Ovary (tissue), 9 donors: ENCODE results near the gene UGT1A4. TPM values are rescaled to one million over a fixed set of nuclear protein-coding genes. Genes with fewer than 3 reads are reported as not detected.
"Not testable (repeated sequence)": the region's sequence is repeated elsewhere in the genome, so short reads cannot be mapped to it uniquely, and the experiment has no call there.

Experiments
- DNase-seq, 5 donors: peaks; one replicate each; pipeline ENCODE4 v3.0.0-alpha.2; 2019 to 2020
- H3K27ac ChIP-seq, 2 donors: fragments of 200-600 bp; one replicate each; pipeline versions ENCODE4 v1.5.1 to v1.8.0; 2019 to 2022
- H3K27me3 ChIP-seq: fragments of 200-600 bp; one replicate; pipeline ENCODE4 v1.8.0; 2022
- H3K36me3 ChIP-seq: fragments of 200-600 bp; sonication (generic); one replicate; pipeline ENCODE4 v1.5.1; 2019
- H3K4me1 ChIP-seq: one replicate; pipeline ENCODE4 v1.8.1; 2013; ENCODE audit warnings: mild to moderate bottlenecking, moderate library complexity; ENCODE audit not compliant: insufficient read depth
- H3K4me3 ChIP-seq: fragments of 200-600 bp; sonication (generic); one replicate; pipeline ENCODE4 v1.5.1; 2017
- H3K9me3 ChIP-seq, 2 donors: fragments of 200-600 bp in 1 of 2; sonication (generic) in 1 of 2; one replicate each; pipeline versions ENCODE4 v1.5.1 to v1.8.1; 2013 to 2019; ENCODE audit warnings: mild to moderate bottlenecking in 1 of 2, moderate library complexity in 1 of 2
- CTCF ChIP-seq, 3 donors: fragments of 450-650 bp in 2 of 3; fragments of 200-600 bp in 1 of 3; IDR thresholded peaks; one replicate each; pipeline versions ENCODE4 v1.5.1 to v1.8.0; 2016 to 2022; ENCODE audit warnings: antibody characterized with exemption in 3 of 3, mild to moderate bottlenecking in 1 of 3
- EP300 ChIP-seq: sonication (generic); formaldehyde crosslinking; IDR thresholded peaks from one replicate; pipeline ENCODE4 v1.6.1; 2017; ENCODE audit warnings: antibody characterized with exemption
- POLR2A ChIP-seq: fragments of 450-650 bp; IDR thresholded peaks from one replicate; pipeline ENCODE4 v1.6.1; 2017; ENCODE audit warnings: antibody characterized with exemption, mild to moderate bottlenecking, moderate library complexity
- WGBS, 3 donors: extraction: QIAGEN DNeasy Blood & Tissue Kit in 1 of 3; methylation state at CpG; one replicate each; pipeline versions ENCODE4 v1.1.5 to v1.1.7; 2013 to 2017; 5-methylcytosine and 5-hydroxymethylcytosine counted together
- intact Hi-C, 4 donors: fragments of 100-400 bp; cut with DNase I; formaldehyde crosslinking; loops; one replicate each; pipeline versions ENCODE4 v1.11.0 to v1.15.1; 2022 to 2023
- polyA plus RNA-seq, 2 donors: library from polyadenylated mRNA; stranded (reverse); fragments of 200-250 nt in 1 of 2; fragments of 350-450 nt in 1 of 2; fragmentation: Illumina TruSeq in 1 of 2; extraction: RNeasy Lipid Tissue Mini Kit (QIAGEN cat#74804) in 1 of 2; gene quantifications; one replicate each; pipeline ENCODE4 v1.2.3, GENCODE V29; 2013 to 2014
- total RNA-seq, 7 donors: library from RNA; depleted of rRNA in 2 of 7; stranded (reverse); fragments of >200 nt in 2 of 7; fragmentation: NEBNext Ultra II Directional in 3 of 7; extraction: Animal tissue kit (Norgen Biotek cat#: 25700) in 3 of 7; gene quantifications; one replicate each; pipeline versions ENCODE4 v1.1.0 to v1.2.4, GENCODE V29; 2016 to 2023
- donor health status: DM: no; HTN: no; CAD: no; lungs with moderate emphysema.
- donor health status: DM: no; HTN: no; CAD: no.
- donor health status: Bipolar disorder and iron deficiency.
- donor health status: DM: yes; HTN: yes; CAD: no.
- donor health status: DM: no; HTN: no; CAD: no.
- donor health status: DM: yes; HTN: yes; CAD: no.

UGT1A4 gene
- total and polyA plus RNA-seq, 9 donors: 0.11 to 0.36 TPM; not detected in 7

GRCh38 chr2:233740870-233741269, 22.3 kb downstream of the UGT1A4 start:
- no peak overlapping the region for H3K4me3 ChIP-seq
- H3K9me3 ChIP-seq: no peaks in the 10 kb centered on the region
- H3K27me3 ChIP-seq: no peaks in the 10 kb centered on the region
- no peaks in the 10 kb centered on the region for H3K4me1 ChIP-seq
- no peak for TF ChIP-seq POLR2A
- intact Hi-C loops: no loop called here
- no peaks in the 10 kb centered on the region for H3K36me3 ChIP-seq
- DNase-seq: no peak
- no peak overlapping the region for H3K27ac ChIP-seq
- WGBS, 3 donors: 48 to 77% (median 65%) methylated on average over 2 of the region's 2 CpGs

GRCh38 chr2:233743464-233744259, 25.1 kb downstream of the UGT1A4 start:
- Histone ChIP-seq H3K4me1 (no peaks in the 10 kb centered on the region), H3K27ac (no peak overlapping the region), H3K27me3 (no peaks in the 10 kb centered on the region), H3K36me3 (no peaks in the 10 kb centered on the region), H3K9me3 (no peaks in the 10 kb centered on the region), H3K4me3 (no peak overlapping the region)
- DNase-seq: no peak
- 90 to 94% (median 91%) methylated on average over 46 of the region's 46 CpGs for WGBS, 3 donors
- TF ChIP-seq POLR2A (no peak), CTCF (IDR thresholded peaks at IDR 0.05) (no peak), EP300 (no peak)
- intact Hi-C loops: no loop called here

- WGBS, 3 donors: 69 to 72% (median 71%) methylated on average over 5 of the region's 5 CpGs
- no peak overlapping the region for H3K4me3 ChIP-seq
- H3K36me3 ChIP-seq: no peaks in the 10 kb centered on the region
- no peak for DNase-seq
- no peaks in the 10 kb centered on the region for H3K9me3 ChIP-seq
- no peak overlapping the region for H3K27ac ChIP-seq
- intact Hi-C loops: no loop called here
- TF ChIP-seq POLR2A (no peak), EP300 (no peak), CTCF (IDR thresholded peaks at IDR 0.05) (no peak)
- no peaks in the 10 kb centered on the region for H3K27me3 ChIP-seq
- no peaks in the 10 kb centered on the region for H3K4me1 ChIP-seq
Observed at GRCh38 chr2:233745073-233745755, 26.7 kb downstream of the UGT1A4 start.

- intact Hi-C loops: not testable (repeated sequence)
- WGBS, 3 donors: 63 to 66% (median 65%) methylated on average over 2 of the region's 2 CpGs
Observed at GRCh38 chr2:233745838-233746237, 27.3 kb downstream of the UGT1A4 start.

GRCh38 chr2:233746475-233747282, 28.1 kb downstream of the UGT1A4 start:
- H3K9me3 ChIP-seq: peaks cover 0 to 4% of the 10 kb centered on the region in 2 donors
- no peaks in the 10 kb centered on the region for H3K4me1 ChIP-seq
- H3K27me3 ChIP-seq: no peaks in the 10 kb centered on the region
- no peak overlapping the region for H3K4me3 ChIP-seq
- TF ChIP-seq POLR2A: no peak
- DNase-seq: no peak
- intact Hi-C loops: no loop called here
- H3K36me3 ChIP-seq: no peaks in the 10 kb centered on the region
- H3K27ac ChIP-seq: no peak overlapping the region
- 67 to 74% (median 70%) methylated on average over 10 of the region's 10 CpGs for WGBS, 3 donors

More at GRCh38 chr2:233745838-233746237, 27.3 kb downstream of the UGT1A4 start:
- not testable (repeated sequence) for H3K4me3 ChIP-seq, H3K9me3 ChIP-seq, H3K27me3 ChIP-seq, H3K4me1 ChIP-seq, DNase-seq, H3K27ac ChIP-seq, H3K36me3 ChIP-seq
